GM19455 (cell line): ENCODE data around the gene MSANTD2.
A peak's percentile ranks its signal among the peaks of the same experiment; 100 is the strongest.

ENCODE experiments used
- ATAC-seq: cut with Tn5 transposase; IDR thresholded peaks from one replicate; pipeline ENCODE4 v1.9.1; 2021; ENCODE audit not compliant: unreplicated experiment

The MSANTD2 gene

GRCh38 chr11:124738713-124739478 lies 61.3 kb downstream of the MSANTD2 start:
- ATAC-seq, result no peak

GRCh38 chr11:124737638-124738305 lies 62.4 kb downstream of the MSANTD2 start:
- ATAC-seq, result no peak

GRCh38 chr11:124736736-124737135 lies 63.5 kb downstream of the MSANTD2 start:
- ATAC-seq, result no peak

- no peak for ATAC-seq
Measured at GRCh38 chr11:124732230-124732629, 68.0 kb downstream of the MSANTD2 start.

GRCh38 chr11:124729571-124729970 lies 70.6 kb downstream of the MSANTD2 start:
- no peak for ATAC-seq

GRCh38 chr11:124728134-124728533 lies 72.1 kb downstream of the MSANTD2 start:
- no peak for ATAC-seq

- ATAC-seq, result no peak
Measured at GRCh38 chr11:124727474-124727873, 72.7 kb downstream of the MSANTD2 start.

- no peak for ATAC-seq
Measured at GRCh38 chr11:124725719-124726105, 74.5 kb downstream of the MSANTD2 start.

- ATAC-seq, result peak; percentile 79
Measured at GRCh38 chr11:124724979-124725718, 75.1 kb downstream of the MSANTD2 start.

GRCh38 chr11:124722176-124722575 lies 78.0 kb downstream of the MSANTD2 start:
- no peak for ATAC-seq

- no peak for ATAC-seq
Measured at GRCh38 chr11:124719534-124719933, 80.7 kb downstream of the MSANTD2 start.

- no peak for ATAC-seq
Measured at GRCh38 chr11:124718801-124719200, 81.4 kb downstream of the MSANTD2 start.

- no peak for ATAC-seq
Measured at GRCh38 chr11:124717786-124718651, 82.2 kb downstream of the MSANTD2 start.

- no peak for ATAC-seq
Measured at GRCh38 chr11:124717421-124717785, 82.8 kb downstream of the MSANTD2 start.

GRCh38 chr11:124716591-124716990 lies 83.6 kb downstream of the MSANTD2 start:
- no peak for ATAC-seq
